WTC11 (cell line): ENCODE results near the gene PDE1A. TPM values are rescaled to one million over a fixed set of nuclear protein-coding genes. Genes with fewer than 3 reads are reported as not detected.
"Not testable (repeated sequence)": the region's sequence is repeated elsewhere in the genome, so short reads cannot be mapped to it uniquely, and the experiment has no call there.

ENCODE experiments used
- ATAC-seq: fragments of 200-7000 bp; cut with Tn5 transposase; 2 replicates; pipeline ENCODE4 v1.10.0; 2021; ENCODE audit warnings: mild to moderate bottlenecking, moderate library complexity
- CTCF ChIA-PET: fragments of 300-600 bp; sonication (Branson Sonifier 250); formaldehyde crosslinking; loops from one replicate; lab custom pipeline; 2021; ENCODE audit warnings: antibody characterized with exemption; lab: Charles Lee
- POLR2A ChIA-PET: fragments of 350-600 bp; sonication (Branson Sonifier 250); formaldehyde crosslinking; loops from one replicate; lab custom pipeline; 2021; ENCODE audit warnings: antibody characterized with exemption; lab: Charles Lee
- DNase-seq: peaks from one replicate; pipeline ENCODE4 v3.0.0; 2021; ENCODE audit warnings: low spot score
- H3K27ac Mint-ChIP-seq: 2 replicates; pipeline ENCODE4 v1.8.0; 2021; ENCODE audit warnings: mixed read lengths
- H3K27me3 Mint-ChIP-seq: 2 replicates; pipeline ENCODE4 v1.8.0; 2021; ENCODE audit warnings: low read depth, mild to moderate bottlenecking, moderate library complexity, mixed read lengths
- H3K36me3 Mint-ChIP-seq: 2 replicates; pipeline ENCODE4 v1.8.0; 2021; ENCODE audit warnings: mixed read lengths
- H3K4me1 Mint-ChIP-seq: 2 replicates; pipeline ENCODE4 v1.8.0; 2022; ENCODE audit warnings: mixed read lengths
- H3K4me3 Mint-ChIP-seq: 2 replicates; pipeline ENCODE4 v1.8.0; 2021; ENCODE audit warnings: mild to moderate bottlenecking, moderate library complexity, mixed read lengths
- H3K9me3 Mint-ChIP-seq: 2 replicates; pipeline ENCODE4 v1.8.0; 2021; ENCODE audit warnings: mixed read lengths
- ATF6 ChIP-seq: sonication (generic); formaldehyde crosslinking; IDR thresholded peaks from 2 replicates; pipeline ENCODE4 v1.8.1; 2023; ENCODE audit warnings: mild to moderate bottlenecking, missing genetic modification reagents
- CTCF ChIP-seq: fragments of 200-600 bp; IDR thresholded peaks from 2 replicates; pipeline ENCODE4 v1.8.0; 2022; ENCODE audit warnings: antibody characterized with exemption
- E2F4 ChIP-seq: sonication (generic); formaldehyde crosslinking; IDR thresholded peaks from 2 replicates; pipeline ENCODE4 v1.8.1; 2022; ENCODE audit warnings: low read depth, mild to moderate bottlenecking, moderate library complexity, missing genetic modification reagents, borderline replicate concordance
- ESRRA ChIP-seq: sonication (generic); formaldehyde crosslinking; IDR thresholded peaks from 2 replicates; pipeline ENCODE4 v1.8.1; 2022; ENCODE audit warnings: mild to moderate bottlenecking, missing genetic modification reagents, borderline replicate concordance
- GRHL2 ChIP-seq: fragments of 250-450 bp; sonication (Bioruptor Pico); IDR thresholded peaks from 2 replicates; pipeline ENCODE4 v1.8.0; 2022; ENCODE audit warnings: mild to moderate bottlenecking, moderate library complexity; ENCODE audit not compliant: insufficient replicate concordance, severe bottlenecking
- HMGA2 ChIP-seq: fragments of 250-450 bp; sonication (Bioruptor Pico); IDR thresholded peaks from 2 replicates; pipeline ENCODE4 v1.4.0; 2021; ENCODE audit warnings: mild to moderate bottlenecking, moderate library complexity
- MYBL2 ChIP-seq: sonication (generic); formaldehyde crosslinking; IDR thresholded peaks from 2 replicates; pipeline ENCODE4 v1.8.1; 2023; ENCODE audit warnings: mild to moderate bottlenecking, moderate library complexity, missing genetic modification reagents
- NR2C2 ChIP-seq: sonication (generic); formaldehyde crosslinking; IDR thresholded peaks from 2 replicates; pipeline ENCODE4 v1.8.0; 2022; ENCODE audit warnings: mild to moderate bottlenecking, missing genetic modification reagents
- RELA ChIP-seq: sonication (generic); formaldehyde crosslinking; IDR thresholded peaks from 2 replicates; pipeline ENCODE4 v1.8.1; 2022; ENCODE audit warnings: missing genetic modification reagents, mild to moderate bottlenecking, borderline replicate concordance
- SP1 ChIP-seq: sonication (generic); formaldehyde crosslinking; conservative IDR thresholded peaks from 2 replicates; pipeline ENCODE4 v1.8.1; 2022; ENCODE audit warnings: missing genetic modification reagents
- TEAD4 ChIP-seq: sonication (generic); formaldehyde crosslinking; IDR thresholded peaks from 2 replicates; pipeline ENCODE4 v1.8.0; 2022; ENCODE audit warnings: mild to moderate bottlenecking, missing genetic modification reagents
- USF2 ChIP-seq: sonication (generic); formaldehyde crosslinking; IDR thresholded peaks from 2 replicates; pipeline ENCODE4 v1.8.1; 2023; ENCODE audit warnings: mild to moderate bottlenecking, missing genetic modification reagents, moderate library complexity
- ZMAT4 ChIP-seq: fragments of 250-450 bp; sonication (Bioruptor Pico); IDR thresholded peaks from 2 replicates; pipeline ENCODE4 v1.9.0; 2021; ENCODE audit warnings: mild to moderate bottlenecking
- ZNF232 ChIP-seq: sonication (generic); formaldehyde crosslinking; IDR thresholded peaks from 2 replicates; pipeline ENCODE4 v1.8.0; 2022; ENCODE audit warnings: mild to moderate bottlenecking, missing genetic modification reagents
- ZSCAN18 ChIP-seq: fragments of 250-450 bp; sonication (Bioruptor Pico); IDR thresholded peaks from 2 replicates; pipeline ENCODE4 v2.1.2; 2022; ENCODE audit warnings: mild to moderate bottlenecking, moderate library complexity
- total RNA-seq: library from RNA; stranded (reverse); gene quantifications from 3 replicates; pipeline ENCODE4 v1.2.3, GENCODE V29; 2021

PDE1A gene
- total RNA-seq, 1 experiment from 2014 or later = not detected

- POLR2A ChIA-PET, H3K27me3 Mint-ChIP-seq, CTCF ChIA-PET, DNase-seq, H3K27ac Mint-ChIP-seq, H3K4me1 Mint-ChIP-seq, ATAC-seq, H3K4me3 Mint-ChIP-seq: not testable (repeated sequence)
- Mint-ChIP-seq H3K36me3 (peaks cover 27% of the 10 kb centered on the region), H3K9me3 (peaks cover 53% of the 10 kb centered on the region)
These were observed 40.5 kb downstream of the PDE1A start for GRCh38 chr2:182386267-182386880.

GRCh38 chr2:182384860-182385259 lies 42.0 kb downstream of the PDE1A start:
- Mint-ChIP-seq H3K36me3 (peaks cover 27% of the 10 kb centered on the region), H3K27me3 (no peaks in the 10 kb centered on the region; the same call in 1 of the 2 replicates), H3K4me3 (no peak overlapping the region), H3K27ac (no peak overlapping the region), H3K9me3 (peaks cover 42% of the 10 kb centered on the region), H3K4me1 (no peaks in the 10 kb centered on the region)
- ChIA-PET CTCF (no interaction called here), POLR2A (no interaction called here)
- DNase-seq = no peak
- TF ChIP-seq MYBL2 (CRISPR knock-in tag) (no peak), SP1 (CRISPR knock-in tag) (no peak), ZNF232 (CRISPR knock-in tag) (no peak), GRHL2 (CRISPR knock-in tag) (no peak), NR2C2 (no peak), E2F4 (CRISPR knock-in tag) (no peak), CTCF (no peak), USF2 (CRISPR knock-in tag) (no peak), ZSCAN18 (CRISPR knock-in tag) (no peak)
- ATAC-seq = no peak

- Mint-ChIP-seq H3K27ac (no peak overlapping the region), H3K4me3 (no peak overlapping the region), H3K9me3 (peaks cover 36% of the 10 kb centered on the region), H3K4me1 (no peaks in the 10 kb centered on the region), H3K27me3 (no peaks in the 10 kb centered on the region)
- CTCF ChIA-PET = no interaction called here
- ATAC-seq = no peak
- no peak for DNase-seq
- TF ChIP-seq RELA (CRISPR knock-in tag) (no peak), TEAD4 (CRISPR knock-in tag) (no peak)
- TF ChIP-seq, all 79 proteins: peak for 0
- POLR2A ChIA-PET = no interaction called here
- peaks cover 33% of the 10 kb centered on the region for H3K36me3 Mint-ChIP-seq
These were observed 45.6 kb downstream of the PDE1A start for GRCh38 chr2:182381225-182381624.

GRCh38 chr2:182379241-182379640 lies 47.6 kb downstream of the PDE1A start:
- DNase-seq (no peak), ATAC-seq (no peak)
- no peaks in the 10 kb centered on the region for H3K27me3 Mint-ChIP-seq
- no peak overlapping the region for H3K4me3 Mint-ChIP-seq
- ChIA-PET POLR2A (no interaction called here), CTCF (no interaction called here)
- TF ChIP-seq ESRRA (CRISPR knock-in tag) = no peak
- no peak for TF ChIP-seq ZMAT4
- TF ChIP-seq HMGA2 (CRISPR knock-in tag) = no peak
- TF ChIP-seq ATF6 (CRISPR knock-in tag) = no peak
- TF ChIP-seq ZSCAN18 (CRISPR knock-in tag) = no peak
- peaks cover 32% of the 10 kb centered on the region for H3K36me3 Mint-ChIP-seq
- no peaks in the 10 kb centered on the region for H3K4me1 Mint-ChIP-seq
- peaks cover 40% of the 10 kb centered on the region for H3K9me3 Mint-ChIP-seq
- H3K27ac Mint-ChIP-seq = no peak overlapping the region
